Right lobe of liver (tissue), 4 donors: ENCODE measurements around the gene RORC.

ENCODE experiments used
- CTCF ChIP-seq, 4 donors: fragments of 200-600 bp in 3 of 4; fragments of 450-650 bp in 1 of 4; IDR thresholded peaks; one replicate each; pipeline versions ENCODE4 v1.5.1 to v1.8.0; 2016 to 2022; ENCODE audit warnings: antibody characterized with exemption in 4 of 4, mild to moderate bottlenecking in 2 of 4
- POLR2A ChIP-seq: fragments of 450-650 bp; IDR thresholded peaks from one replicate; pipeline ENCODE4 v1.6.1; 2017; ENCODE audit warnings: antibody characterized with exemption, mild to moderate bottlenecking
- donor health status: DM: no; HTN: no; CAD: no.
- donor health status: DM: no; HTN: no; CAD: no.
- donor health status: DM: no; HTN: yes; CAD: no.

- TF ChIP-seq CTCF (IDR thresholded peaks at IDR 0.05): no peak
- no peak for TF ChIP-seq POLR2A
Measured at GRCh38 chr1:151787689-151788088, 43.9 kb downstream of the RORC start.
